ENCODE results near the gene ZDHHC13.
"Not testable (repeated sequence)": the region's sequence is repeated elsewhere in the genome, so short reads cannot be mapped to it uniquely, and the experiment has no call there.

Gene ZDHHC13

GRCh38 chr11:19100885-19101284 is 16.1 kb upstream of the ZDHHC13 start:
- DNase-seq: no peak

- DNase-seq: no peak
Observed at GRCh38 chr11:19101796-19102520, 15.0 kb upstream of the ZDHHC13 start.

DNA sequence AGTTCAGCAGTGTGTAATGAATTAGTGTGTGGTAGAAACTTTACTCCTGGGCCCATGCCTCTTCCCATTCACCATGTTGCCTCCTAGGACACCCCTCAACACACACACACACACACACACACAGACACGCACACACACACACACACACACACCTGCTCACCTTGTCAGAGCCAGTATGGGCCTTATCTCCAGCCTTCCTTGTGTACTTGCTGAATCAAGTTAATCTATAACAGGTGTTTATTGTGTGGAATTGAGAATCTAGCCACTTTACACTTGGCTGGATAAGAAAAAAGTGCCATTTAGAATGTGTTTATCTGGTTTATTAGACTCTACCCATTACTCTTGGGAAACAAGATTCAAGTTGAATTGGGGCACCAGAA is 14.5 kb upstream of the ZDHHC13 start:
- no peak for DNase-seq

GRCh38 chr11:19105011-19105410 is 12.0 kb upstream of the ZDHHC13 start:
- no peak for DNase-seq

GRCh38 chr11:19107125-19107524 is 9.8 kb upstream of the ZDHHC13 start:
- no peak for DNase-seq

DNA sequence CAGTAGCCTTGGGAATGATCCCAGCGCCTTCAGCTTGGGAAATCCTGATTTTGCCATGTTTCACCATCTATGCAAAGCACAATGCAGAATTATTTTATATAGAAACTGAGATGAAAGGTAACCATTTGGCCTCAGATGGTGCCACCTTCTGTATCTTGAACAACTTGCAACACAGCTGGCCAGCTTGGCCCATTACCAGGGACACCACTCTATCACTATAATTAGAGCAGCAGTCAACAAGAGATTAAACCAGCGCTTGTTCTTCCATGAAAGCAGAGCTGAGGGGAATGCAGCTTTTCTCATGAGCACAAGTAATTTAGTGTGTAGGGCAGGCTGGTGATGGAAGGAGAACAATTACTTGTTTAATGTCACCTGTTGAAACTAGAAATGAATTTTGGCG is 6.7 kb upstream of the ZDHHC13 start:
- no peak for DNase-seq

GRCh38 chr11:19111809-19112208 is 5.2 kb upstream of the ZDHHC13 start:
- no peak for DNase-seq

GRCh38 chr11:19116276-19116970 is 545 bp upstream of the ZDHHC13 start:
- DNase-seq: peak in 1 of 2 experiments; percentile 3

- no peak for DNase-seq
Observed at GRCh38 chr11:19117760-19118097, 761 bp downstream of the ZDHHC13 start.

DNA sequence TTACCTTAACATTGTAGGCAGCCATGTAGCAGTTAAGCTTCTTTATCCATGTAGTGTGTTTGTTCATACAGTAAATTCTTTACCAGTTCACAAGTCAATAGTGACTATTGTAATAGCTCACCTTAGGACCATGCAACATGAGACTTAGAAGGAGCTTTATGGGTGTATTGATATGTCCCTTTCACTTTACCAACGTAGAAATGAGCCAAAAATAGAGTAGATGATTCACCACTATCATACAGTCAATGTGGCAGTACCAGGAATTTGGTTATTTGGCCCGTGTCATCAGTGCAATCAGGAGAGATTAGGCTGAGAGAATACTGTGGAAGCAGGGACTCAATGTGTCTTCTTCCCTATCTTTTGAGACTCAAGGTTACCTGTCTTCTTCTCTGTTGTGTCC is 4.7 kb downstream of the ZDHHC13 start:
- no peak for DNase-seq

GRCh38 chr11:19122960-19123615 is 6.1 kb downstream of the ZDHHC13 start:
- no peak for DNase-seq

- DNase-seq: not testable (repeated sequence)
Observed at GRCh38 chr11:19126562-19127325, 9.8 kb downstream of the ZDHHC13 start.

GRCh38 chr11:19134004-19134403 is 17.0 kb downstream of the ZDHHC13 start:
- no peak for DNase-seq

DNA sequence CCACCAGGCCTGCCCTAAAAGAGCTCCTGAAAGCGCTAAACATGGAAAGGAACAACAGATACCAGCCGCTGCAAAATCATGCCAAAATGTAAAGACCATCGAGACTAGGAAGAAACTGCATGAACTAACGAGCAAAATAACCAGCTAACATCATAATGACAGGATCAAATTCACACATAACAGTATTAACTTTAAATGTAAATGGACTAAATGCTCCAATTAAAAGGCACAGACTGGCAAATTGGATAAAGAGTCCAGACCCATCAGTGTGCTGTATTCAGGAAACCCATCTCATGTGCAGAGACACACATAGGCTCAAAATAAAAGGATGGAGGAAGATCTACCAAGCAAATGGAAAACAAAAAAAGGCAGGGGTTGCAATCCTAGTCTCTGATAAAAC is 19.9 kb downstream of the ZDHHC13 start:
- DNase-seq: not testable (repeated sequence)

- DNase-seq: no peak
Observed at GRCh38 chr11:19145319-19145718, 28.4 kb downstream of the ZDHHC13 start.

GRCh38 chr11:19156892-19157291 is 39.9 kb downstream of the ZDHHC13 start:
- DNase-seq: no peak

GRCh38 chr11:19160847-19161246 is 43.9 kb downstream of the ZDHHC13 start:
- no peak for DNase-seq

DNA sequence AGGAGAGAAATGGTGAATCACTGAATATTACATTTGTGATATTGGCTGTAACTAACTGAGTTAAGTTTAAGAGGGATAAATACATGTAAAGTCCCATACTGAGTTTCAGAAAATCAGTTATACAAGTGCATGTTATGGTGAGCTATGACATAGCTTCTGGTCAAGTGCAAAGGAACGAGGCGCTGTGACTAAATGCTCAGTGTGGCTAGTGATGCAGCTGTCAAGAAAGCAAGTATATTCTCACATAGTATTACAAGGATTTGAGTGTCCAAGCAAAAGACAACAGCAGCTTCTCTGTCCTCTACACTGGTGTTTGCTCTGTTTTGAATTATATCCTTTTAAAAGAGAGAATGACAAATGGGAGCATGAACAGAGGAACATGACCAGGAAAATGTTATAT is 44.7 kb downstream of the ZDHHC13 start:
- DNase-seq: no peak

- DNase-seq: no peak
Observed at GRCh38 chr11:19162951-19163505, 46.1 kb downstream of the ZDHHC13 start.

- DNase-seq: no peak
Observed at GRCh38 chr11:19163617-19164016, 46.6 kb downstream of the ZDHHC13 start.

DNA sequence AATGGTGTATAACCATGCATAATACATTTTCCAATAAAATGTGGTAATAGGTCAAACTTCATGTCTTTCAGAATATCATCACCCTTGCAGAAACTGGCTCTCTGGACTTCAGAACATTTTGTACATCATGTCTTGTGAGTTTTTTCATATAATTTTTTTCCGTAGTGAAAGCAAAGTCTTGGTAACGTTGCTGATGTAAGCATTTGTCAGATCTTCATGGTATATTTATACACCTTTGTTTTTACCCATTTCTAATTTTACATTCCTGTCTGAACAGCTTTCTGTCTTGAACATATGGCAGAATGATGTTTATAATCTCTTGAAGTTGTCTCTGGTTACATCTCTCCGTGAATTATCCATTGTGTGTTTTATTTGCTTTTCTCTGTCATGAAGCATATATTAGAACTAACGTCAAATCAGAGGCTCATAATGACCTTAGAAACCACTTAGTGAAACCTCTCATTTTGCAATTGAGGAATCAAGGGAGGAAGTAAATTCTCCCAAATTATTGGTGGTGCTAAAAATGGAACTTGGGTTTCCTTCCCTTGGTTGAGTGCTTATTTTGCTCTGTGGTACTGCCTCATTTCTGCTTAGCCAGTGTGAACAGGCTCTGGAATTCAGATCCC is 47.4 kb downstream of the ZDHHC13 start:
- DNase-seq: no peak

DNA sequence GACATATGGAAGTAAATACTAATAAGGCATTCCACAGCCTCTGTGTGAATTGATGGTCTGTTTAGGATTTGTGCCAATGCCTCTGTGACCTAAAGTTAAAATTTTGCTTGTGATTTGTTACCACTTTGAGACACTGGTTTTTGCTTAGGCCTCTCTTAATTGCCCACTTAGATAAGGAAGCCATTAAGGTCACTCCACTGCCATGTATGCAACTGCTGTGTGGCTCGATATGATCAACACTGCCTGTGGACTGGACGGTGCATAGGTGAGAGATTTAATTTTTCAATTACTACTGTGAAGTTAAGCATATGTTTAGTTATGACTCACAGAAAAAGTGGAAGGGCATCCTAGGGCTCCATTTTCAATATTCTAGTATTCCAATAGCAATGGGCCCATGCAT is 47.9 kb downstream of the ZDHHC13 start:
- no peak for DNase-seq

DNA sequence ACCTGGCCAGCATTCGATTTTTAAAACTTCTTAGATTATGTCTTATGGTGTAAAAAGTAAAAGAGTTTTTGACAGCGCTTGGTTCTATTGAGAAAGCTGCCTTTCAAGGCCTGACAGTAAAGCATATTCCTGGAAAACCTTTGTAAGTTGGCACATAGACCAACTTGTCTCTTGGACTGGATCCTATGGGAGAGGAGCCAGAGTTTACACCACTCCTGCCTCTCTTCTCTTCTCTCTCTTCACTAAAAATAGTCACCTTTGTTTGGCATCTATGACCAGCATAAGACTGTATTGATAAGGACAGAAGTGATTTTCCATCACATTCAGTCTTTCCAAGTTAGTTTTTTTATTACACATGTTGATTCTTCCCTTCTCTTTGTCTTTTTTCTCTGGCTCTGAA is 51.1 kb downstream of the ZDHHC13 start:
- DNase-seq: no peak
